H1 (cell line): ENCODE results near the gene NFATC4. TPM values are rescaled to one million over a fixed set of nuclear protein-coding genes. Genes with fewer than 3 reads are reported as not detected.

Experiments
- CTCF ChIA-PET: fragments of 300-600 bp; sonication (Branson Sonifier 250); formaldehyde crosslinking; loops from one replicate; lab custom pipeline; 2021; ENCODE audit not compliant: partially characterized antibody; lab: Charles Lee
- POLR2A ChIA-PET: fragments of 300-600 bp; sonication (Branson Sonifier 250); formaldehyde crosslinking; loops from one replicate; lab custom pipeline; 2021; ENCODE audit warnings: inconsistent platforms; ENCODE audit not compliant: partially characterized antibody; lab: Charles Lee
- DNase-seq, 2 experiments: peaks; one replicate each; pipeline versions ENCODE4 v3.0.0 to v3.0.0-alpha.2; 2010 to 2022; ENCODE audit warnings: low spot score in 2 of 2, low read depth in 1 of 2, mixed read lengths in 1 of 2
- FAIRE-seq: peaks from 2 replicates; lab custom pipeline; 2011; peaks lifted over from hg19 to GRCh38; lab: Jason Lieb, UNC
- H2AFZ ChIP-seq: 2 replicates; pipeline ENCODE4 v1.8.1; 2012; ENCODE audit warnings: low read length, inconsistent platforms
- H2AK5ac ChIP-seq: 2 replicates; pipeline ENCODE4 v1.6.1; 2013; ENCODE audit warnings: low read depth, low read length
- H2BK120ac ChIP-seq: replicated peaks from 2 replicates; pipeline ENCODE3; 2013; ENCODE audit warnings: low read depth, low read length, inconsistent platforms
- H2BK12ac ChIP-seq: 2 replicates; pipeline ENCODE4 v1.6.1; 2013; ENCODE audit warnings: low read depth, low read length
- H2BK15ac ChIP-seq: 2 replicates; pipeline ENCODE4 v1.6.1; 2013; ENCODE audit warnings: low read length
- H2BK20ac ChIP-seq: 2 replicates; pipeline ENCODE4 v1.6.1; 2013; ENCODE audit warnings: low read length
- H2BK5ac ChIP-seq: 2 replicates; pipeline ENCODE4 v1.6.1; 2013; ENCODE audit warnings: low read depth, low read length
- H3K14ac ChIP-seq: 2 replicates; pipeline ENCODE4 v1.6.1; 2013; ENCODE audit warnings: inconsistent platforms; ENCODE audit not compliant: insufficient read length
- H3K18ac ChIP-seq: 2 replicates; pipeline ENCODE4 v1.6.1; 2013; ENCODE audit warnings: low read length; ENCODE audit errors: extremely low read depth
- H3K23ac ChIP-seq: 2 replicates; pipeline ENCODE4 v1.6.1; 2013; ENCODE audit warnings: inconsistent platforms; ENCODE audit not compliant: insufficient read length
- H3K23me2 ChIP-seq: 2 replicates; pipeline ENCODE4 v1.6.1; 2013; ENCODE audit warnings: low read depth, low read length
- H3K27ac ChIP-seq: 2 replicates; pipeline ENCODE4 v1.6.1; 2011; ENCODE audit warnings: low read depth, low read length, inconsistent platforms
- H3K27me3 ChIP-seq, 4 experiments: replicated peaks in 1 of 4; 1 replicate in 1 of 4; 2 replicates in 3 of 4; pipeline versions ENCODE4 v1.6.1 to v1.8.1; 2011 to 2013; ENCODE audit warnings: low read length in 3 of 4, mild to moderate bottlenecking in 3 of 4, inconsistent platforms in 2 of 4, mixed read lengths in 2 of 4, moderate library complexity in 1 of 4; ENCODE audit not compliant: control insufficient read depth in 3 of 4, insufficient read depth in 3 of 4; ENCODE audit errors: extremely low read depth in 1 of 4
- H3K36me3 ChIP-seq, 4 experiments: 2 replicates each; pipeline versions ENCODE4 v1.6.1 to v1.8.1; 2011 to 2013; ENCODE audit warnings: mild to moderate bottlenecking in 4 of 4, low read length in 3 of 4, moderate library complexity in 2 of 4, control low read depth in 1 of 4, inconsistent platforms in 1 of 4; ENCODE audit not compliant: insufficient read depth in 4 of 4, control insufficient read depth in 2 of 4
- H3K4ac ChIP-seq: replicated peaks from 2 replicates; pipeline ENCODE3; 2013; ENCODE audit warnings: low read length, low read depth, mixed read lengths, inconsistent platforms; ENCODE audit not compliant: insufficient read length
- H3K4me1 ChIP-seq, 4 experiments: replicated peaks in 1 of 4; 1 replicate in 1 of 4; 2 replicates in 3 of 4; pipeline versions ENCODE4 v1.6.1 to v1.8.1; 2011 to 2013; ENCODE audit warnings: low read length in 3 of 4, inconsistent platforms in 2 of 4, mixed read lengths in 1 of 4; ENCODE audit not compliant: insufficient read depth in 4 of 4, control insufficient read depth in 3 of 4
- H3K4me2 ChIP-seq, 2 experiments: 2 replicates each; pipeline versions ENCODE4 v1.6.1 to v1.8.1; 2011 to 2013; ENCODE audit warnings: low read depth in 2 of 2, low read length in 2 of 2, control low read depth in 1 of 2, inconsistent platforms in 1 of 2, mild to moderate bottlenecking in 1 of 2; ENCODE audit not compliant: insufficient read depth in 1 of 2
- H3K4me3 ChIP-seq, 4 experiments: fragments of 200-600, 300-600 bp in 1 of 4; sonication (generic), shearing (Covaris generic), sonication (Bioruptor Twin) in 1 of 4; 2 replicates each; pipeline versions ENCODE4 v1.5.1 to v1.8.1; 2011 to 2016; ENCODE audit warnings: low read length in 4 of 4, low read depth in 3 of 4, control low read depth in 2 of 4, inconsistent platforms in 2 of 4, mild to moderate bottlenecking in 2 of 4, mixed read lengths in 1 of 4, moderate library complexity in 1 of 4; ENCODE audit not compliant: insufficient read depth in 2 of 4; ENCODE audit errors: extremely low read depth in 1 of 4
- H3K56ac ChIP-seq: replicated peaks from 2 replicates; pipeline ENCODE3; 2013; ENCODE audit warnings: low read depth, mild to moderate bottlenecking, mixed read lengths, low read length, inconsistent platforms; ENCODE audit not compliant: insufficient read length
- H3K79me1 ChIP-seq: 2 replicates; pipeline ENCODE4 v1.6.1; 2013; ENCODE audit warnings: low read depth, low read length, control low read depth
- H3K79me2 ChIP-seq, 2 experiments: 2 replicates each; pipeline versions ENCODE4 v1.6.1 to v1.8.1; 2012 to 2013; ENCODE audit warnings: low read length in 2 of 2, mild to moderate bottlenecking in 2 of 2, inconsistent platforms in 1 of 2; ENCODE audit not compliant: insufficient read depth in 2 of 2, control insufficient read depth in 1 of 2
- H3K9ac ChIP-seq, 4 experiments: replicated peaks in 1 of 4; 1 replicate in 1 of 4; 2 replicates in 3 of 4; pipeline versions ENCODE4 v1.6.1 to v1.8.1; 2011 to 2013; ENCODE audit warnings: low read depth in 3 of 4, low read length in 3 of 4, control low read depth in 2 of 4, mild to moderate bottlenecking in 2 of 4, moderate library complexity in 2 of 4, inconsistent platforms in 1 of 4; ENCODE audit errors: extremely low read depth in 1 of 4
- H3K9me3 ChIP-seq, 2 experiments: 2 replicates each; pipeline versions ENCODE4 v1.6.1 to v1.8.1; 2012 to 2013; ENCODE audit warnings: mild to moderate bottlenecking in 2 of 2, moderate library complexity in 2 of 2, control low read depth in 1 of 2, inconsistent platforms in 1 of 2, low read depth in 1 of 2, low read length in 1 of 2, mixed read lengths in 1 of 2; ENCODE audit not compliant: insufficient read depth in 2 of 2
- H4K20me1 ChIP-seq, 2 experiments: replicated peaks in 1 of 2; 2 replicates each; pipeline versions ENCODE3 to v1.8.1; 2011 to 2013; ENCODE audit warnings: inconsistent platforms in 2 of 2, low read length in 2 of 2, mild to moderate bottlenecking in 1 of 2; ENCODE audit not compliant: insufficient read depth in 2 of 2, control insufficient read depth in 1 of 2
- H4K5ac ChIP-seq: 2 replicates; pipeline ENCODE4 v1.6.1; 2013; ENCODE audit warnings: low read length, low read depth, mixed read lengths, inconsistent platforms; ENCODE audit not compliant: insufficient read length
- H4K8ac ChIP-seq: 2 replicates; pipeline ENCODE4 v1.8.0; 2013; ENCODE audit warnings: mild to moderate bottlenecking, moderate library complexity, low read length, inconsistent platforms; ENCODE audit not compliant: insufficient read depth; ENCODE audit errors: extremely low read depth
- H4K91ac ChIP-seq: replicated peaks from 2 replicates; pipeline ENCODE3; 2013; ENCODE audit warnings: low read length, mixed read lengths, inconsistent platforms; ENCODE audit not compliant: insufficient read length
- CBX5 ChIP-seq: fragments of 300-800, 300-1000 bp; sonication (generic); IDR thresholded peaks from 2 replicates; pipeline ENCODE4 v1.7.1; 2016; ENCODE audit warnings: antibody characterized with exemption, low read length, low read depth
- EP300 ChIP-seq, 2 experiments: IDR thresholded peaks; 1 replicate in 1 of 2; 2 replicates in 1 of 2; pipeline ENCODE4 v1.6.1; 2011 to 2012; ENCODE audit warnings: low read depth in 2 of 2, low read length in 2 of 2, mild to moderate bottlenecking in 2 of 2, borderline replicate concordance in 1 of 2, inconsistent platforms in 1 of 2, moderate library complexity in 1 of 2
- SUZ12 ChIP-seq: fragments of 200-600 bp; sonication (generic); IDR thresholded peaks from 2 replicates; pipeline ENCODE4 v1.6.1; 2012; ENCODE audit warnings: mild to moderate bottlenecking, inconsistent platforms, low read length, moderate library complexity, mixed read lengths
- YY1 ChIP-seq: IDR thresholded peaks from 2 replicates; pipeline ENCODE4 v1.6.1; 2011; ENCODE audit warnings: low read depth, mild to moderate bottlenecking, low read length
- WGBS, 2 experiments: shearing (Covaris generic) in 1 of 2; methylation state at CpG; one replicate each; pipeline versions ENCODE4 v1.1.6 to v1.1.7; 2013 to 2015; ENCODE audit warnings: low lambda C conversion rate in 2 of 2, mixed read lengths in 2 of 2, inconsistent platforms in 1 of 2, low coverage in 1 of 2, missing lambda C conversion rate in 1 of 2; ENCODE audit not compliant: insufficient replicate concordance in 2 of 2, insufficient coverage in 1 of 2, insufficient read length in 1 of 2; ENCODE audit errors: extremely low coverage in 1 of 2, missing lambda C conversion rate in 1 of 2; 5-methylcytosine and 5-hydroxymethylcytosine counted together
- polyA plus RNA-seq, 7 experiments: library from polyadenylated mRNA; depleted of rRNA in 3 of 7; stranded (reverse) in 5 of 7; unstranded in 2 of 7; fragments of >200 nt in 5 of 7; fragments of 200-250 nt in 2 of 7; gene quantifications; 1 replicate in 5 of 7; 2 replicates in 1 of 7; 4 replicates in 1 of 7; pipeline versions ENCODE4 v1.2.1 to v1.2.3, GENCODE V29; 2011 to 2013; ENCODE audit warnings: missing spikeins in 2 of 7, mixed read lengths in 2 of 7
- total RNA-seq: library from RNA; stranded (reverse); fragmentation: NEBNext Ultra II Directional; extraction: Animal tissue kit (Norgen Biotek cat#: 25700); gene quantifications from 2 replicates; pipeline ENCODE4 v1.2.1, GENCODE V29; 2021

The NFATC4 gene
- total and polyA plus RNA-seq, 2 of the 8 experiments (the other 6 are each of a cell fraction or from before 2014, with no cell fraction given), result 47.3 to 50.3 TPM

- Histone ChIP-seq H3K9me3 (no peaks in the 10 kb centered on the region), H2AFZ (no peak overlapping the region), H2BK5ac (no peak overlapping the region), H3K36me3 (no peaks in the 10 kb centered on the region), H4K5ac (no peak overlapping the region), H3K23me2 (no peaks in the 10 kb centered on the region), H3K23ac (no peak overlapping the region), H2BK12ac (no peak overlapping the region), H3K79me1 (no peaks in the 10 kb centered on the region), H3K56ac (no peak overlapping the region), H2BK20ac (no peak overlapping the region), H3K4ac (no peak overlapping the region), H4K8ac (no peak overlapping the region), H4K20me1 (no peaks in the 10 kb centered on the region), H2AK5ac (no peak overlapping the region), H3K27me3 (peaks cover 0 to 11% (median 2%) of the 10 kb centered on the region in 4 experiments; a peak in 3 of 7 replicates), H3K4me2 (no peak overlapping the region), H2BK120ac (no peak overlapping the region), H3K27ac (no peak overlapping the region), H3K14ac (peak overlapping the region; percentile 5), H3K18ac (no peak overlapping the region), H3K9ac (no peak overlapping the region; a peak in 1 of 7 replicates), H3K4me3 (no peak overlapping the region), H3K4me1 (no peaks in the 10 kb centered on the region; a peak in 2 of 7 replicates), H4K91ac (no peak overlapping the region), H2BK15ac (no peak overlapping the region), H3K79me2 (no peaks in the 10 kb centered on the region)
- ChIA-PET POLR2A (interaction anchor here (0.6 to 3.0 kb wide), 3 partner anchors 13 to 332 kb away, joined by 3 to 8 read pairs (median 3); partner anchors contain the start of gene NYNRIN), CTCF (interaction anchor here (0.7 to 21.3 kb wide), 9 partner anchors 9 to 94 kb away, joined by 4 to 664 read pairs (median 23); partner anchors contain the start of genes ADCY4, NFATC4 and RIPK3)
- peak in 1 of 2 experiments; percentile 19 for DNase-seq
- WGBS, 2 experiments, result 84% methylated on average over 12 of the region's 12 CpGs; no CpG with 5 or more reads in 1 of the 2 experiments
- FAIRE-seq, result no peak
- TF ChIP-seq SUZ12 (no peak), CBX5 (no peak), YY1 (no peak), EP300 (IDR thresholded peaks at IDR 0.05; ENCODE audit: borderline replicate concordance in 1 of 2, low read depth in 2 of 2, low read length in 2 of 2) (no peak)
These were observed 55.0 kb downstream of the NFATC4 start for GRCh38 chr14:24422694-24423601.
